H1 (cell line): Measurements from ENCODE around the gene FMNL1.

ENCODE experiments used
- CEBPB ChIP-seq: IDR thresholded peaks from 2 replicates; pipeline ENCODE4 v1.6.1; 2012; ENCODE audit warnings: low read depth, low read length
- EGR1 ChIP-seq: IDR thresholded peaks from 2 replicates; pipeline ENCODE4 v1.6.1; 2011; ENCODE audit warnings: low read depth, low read length, borderline replicate concordance
- KDM5A ChIP-seq: fragments of 200-600 bp; IDR thresholded peaks from 2 replicates; pipeline ENCODE4 v1.7.1; 2012; ENCODE audit warnings: mild to moderate bottlenecking, low read length, inconsistent platforms, mixed read lengths
- POLR2A ChIP-seq, 2 experiments: IDR thresholded peaks; 1 replicate in 1 of 2; 2 replicates in 1 of 2; pipeline ENCODE4 v1.6.1; 2011; ENCODE audit warnings: low read depth in 2 of 2, low read length in 2 of 2, mild to moderate bottlenecking in 2 of 2; ENCODE audit errors: control extremely low read depth in 1 of 2
- SIN3A ChIP-seq, 2 experiments: IDR thresholded peaks in 1 of 2; conservative IDR thresholded peaks in 1 of 2; 2 replicates each; pipeline ENCODE4 v1.6.1; 2011 to 2012; ENCODE audit warnings: low read length in 2 of 2, improper control_type of control experiment in 1 of 2, low read depth in 1 of 2, mild to moderate bottlenecking in 1 of 2
- SP1 ChIP-seq: IDR thresholded peaks from 2 replicates; pipeline ENCODE4 v1.6.1; 2011; ENCODE audit warnings: low read depth, low read length
- TAF1 ChIP-seq: IDR thresholded peaks from 2 replicates; pipeline ENCODE4 v1.6.1; 2011; ENCODE audit warnings: mild to moderate bottlenecking, low read depth, low read length
- TF ChIP-seq, protein P1 (sequence below), 3 experiments: IDR thresholded peaks; 1 replicate in 2 of 3; 2 replicates in 1 of 3; pipeline versions ENCODE4 v1.5.1 to v1.6.1; 2011; ENCODE audit warnings: low read length in 3 of 3, mild to moderate bottlenecking in 3 of 3, inconsistent platforms in 2 of 3, low read depth in 1 of 3, moderate library complexity in 1 of 3; ENCODE audit not compliant: insufficient read depth in 1 of 3; ENCODE audit errors: control extremely low read depth in 1 of 3
- TF ChIP-seq, protein P2 (sequence below): IDR thresholded peaks from 2 replicates; pipeline ENCODE4 v1.6.1; 2012; ENCODE audit warnings: inconsistent platforms

DNA sequence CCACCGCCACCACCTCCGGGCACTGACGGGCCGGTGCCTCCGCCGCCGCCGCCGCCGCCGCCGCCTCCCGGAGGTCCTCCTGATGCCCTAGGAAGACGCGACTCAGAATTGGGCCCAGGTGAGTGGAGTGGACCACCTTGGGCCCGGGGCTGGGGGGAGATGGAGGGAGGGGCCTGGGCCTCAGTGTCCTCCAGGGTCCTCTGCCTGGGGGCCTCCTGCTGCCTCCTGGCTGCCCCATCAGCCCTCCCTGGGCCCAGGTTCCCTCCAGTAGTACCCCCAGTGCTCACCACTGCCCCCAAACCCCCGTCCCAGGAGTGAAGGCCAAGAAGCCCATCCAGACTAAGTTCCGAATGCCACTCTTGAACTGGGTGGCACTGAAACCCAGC lies 20.3 kb downstream of the FMNL1 start:
- no peak for TF ChIP-seq EGR1
- no peak for TF ChIP-seq TAF1
- TF ChIP-seq, protein P1, sequence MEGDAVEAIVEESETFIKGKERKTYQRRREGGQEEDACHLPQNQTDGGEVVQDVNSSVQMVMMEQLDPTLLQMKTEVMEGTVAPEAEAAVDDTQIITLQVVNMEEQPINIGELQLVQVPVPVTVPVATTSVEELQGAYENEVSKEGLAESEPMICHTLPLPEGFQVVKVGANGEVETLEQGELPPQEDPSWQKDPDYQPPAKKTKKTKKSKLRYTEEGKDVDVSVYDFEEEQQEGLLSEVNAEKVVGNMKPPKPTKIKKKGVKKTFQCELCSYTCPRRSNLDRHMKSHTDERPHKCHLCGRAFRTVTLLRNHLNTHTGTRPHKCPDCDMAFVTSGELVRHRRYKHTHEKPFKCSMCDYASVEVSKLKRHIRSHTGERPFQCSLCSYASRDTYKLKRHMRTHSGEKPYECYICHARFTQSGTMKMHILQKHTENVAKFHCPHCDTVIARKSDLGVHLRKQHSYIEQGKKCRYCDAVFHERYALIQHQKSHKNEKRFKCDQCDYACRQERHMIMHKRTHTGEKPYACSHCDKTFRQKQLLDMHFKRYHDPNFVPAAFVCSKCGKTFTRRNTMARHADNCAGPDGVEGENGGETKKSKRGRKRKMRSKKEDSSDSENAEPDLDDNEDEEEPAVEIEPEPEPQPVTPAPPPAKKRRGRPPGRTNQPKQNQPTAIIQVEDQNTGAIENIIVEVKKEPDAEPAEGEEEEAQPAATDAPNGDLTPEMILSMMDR (IDR thresholded peaks at IDR 0.05; ENCODE audit: control extremely low read depth in 1 of 3, insufficient read depth in 1 of 3, low read depth in 1 of 3, low read length in 3 of 3) = no peak
- TF ChIP-seq SP1 = no peak
- TF ChIP-seq KDM5A = no peak
- TF ChIP-seq, protein P2, sequence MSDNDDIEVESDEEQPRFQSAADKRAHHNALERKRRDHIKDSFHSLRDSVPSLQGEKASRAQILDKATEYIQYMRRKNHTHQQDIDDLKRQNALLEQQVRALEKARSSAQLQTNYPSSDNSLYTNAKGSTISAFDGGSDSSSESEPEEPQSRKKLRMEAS = no peak
- TF ChIP-seq CEBPB = no peak
- TF ChIP-seq SIN3A (conservative IDR thresholded peaks at IDR 0.05 in 1 of 2, IDR thresholded peaks at IDR 0.05 in 1 of 2; ENCODE audit: low read depth in 1 of 2, low read length in 2 of 2) = no peak
- no peak for TF ChIP-seq POLR2A (IDR thresholded peaks at IDR 0.05; ENCODE audit: control extremely low read depth in 1 of 2, low read depth in 2 of 2, low read length in 2 of 2)
